H9 (cell line): ENCODE measurements around the gene MED9. TPM values are rescaled to one million over a fixed set of nuclear protein-coding genes. Genes with fewer than 3 reads are reported as not detected.

Experiments used
- DNase-seq: peaks from one replicate; pipeline ENCODE4 v3.0.0-alpha.2; 2017
- H2AFZ ChIP-seq: one replicate; pipeline ENCODE4 v1.6.1; 2013; ENCODE audit warnings: mild to moderate bottlenecking, low read length, control low read depth, moderate library complexity
- H2AK5ac ChIP-seq: 2 replicates; pipeline ENCODE4 v1.6.1; 2013; ENCODE audit warnings: low read length, control low read depth, mixed read lengths; ENCODE audit not compliant: insufficient read length
- H2BK120ac ChIP-seq: one replicate; pipeline ENCODE4 v1.6.1; 2013; ENCODE audit warnings: low read depth, mild to moderate bottlenecking, low read length, control low read depth, inconsistent platforms; ENCODE audit not compliant: poor library complexity, severe bottlenecking
- H2BK12ac ChIP-seq: 2 replicates; pipeline ENCODE4 v1.6.1; 2013; ENCODE audit warnings: low read length, control low read depth, mixed read lengths, low read depth; ENCODE audit not compliant: insufficient read length
- H2BK15ac ChIP-seq: 2 replicates; pipeline ENCODE4 v1.6.1; 2013; ENCODE audit warnings: low read depth, low read length, control low read depth
- H2BK20ac ChIP-seq: one replicate; pipeline ENCODE4 v1.6.1; 2013; ENCODE audit warnings: low read depth, mild to moderate bottlenecking, low read length, control low read depth, inconsistent platforms; ENCODE audit not compliant: poor library complexity, severe bottlenecking
- H2BK5ac ChIP-seq: 2 replicates; pipeline ENCODE4 v1.6.1; 2013; ENCODE audit warnings: low read length, control low read depth, mixed read lengths; ENCODE audit not compliant: insufficient read length
- H3K14ac ChIP-seq: 2 replicates; pipeline ENCODE4 v1.6.1; 2013; ENCODE audit warnings: low read length, control low read depth; ENCODE audit not compliant: insufficient read depth
- H3K18ac ChIP-seq: 2 replicates; pipeline ENCODE4 v1.6.1; 2013; ENCODE audit warnings: low read depth, mild to moderate bottlenecking, mixed read lengths, low read length, control low read depth; ENCODE audit not compliant: insufficient read length
- H3K23ac ChIP-seq: 2 replicates; pipeline ENCODE4 v1.6.1; 2013; ENCODE audit warnings: low read length, control low read depth, mixed read lengths, low read depth; ENCODE audit not compliant: insufficient read length
- H3K23me2 ChIP-seq: 2 replicates; pipeline ENCODE4 v1.6.1; 2013; ENCODE audit warnings: low read depth, mild to moderate bottlenecking, mixed read lengths, low read length, control low read depth; ENCODE audit not compliant: insufficient read length, poor library complexity, severe bottlenecking
- H3K27ac ChIP-seq: 2 replicates; pipeline ENCODE4 v1.5.1; 2013; ENCODE audit warnings: low read length, control low read depth, mixed read lengths, low read depth; ENCODE audit not compliant: insufficient read length
- H3K27me3 ChIP-seq: 2 replicates; pipeline ENCODE4 v1.6.1; 2013; ENCODE audit warnings: low read length, control low read depth, inconsistent platforms; ENCODE audit not compliant: insufficient read depth
- H3K4ac ChIP-seq: 2 replicates; pipeline ENCODE4 v1.6.1; 2013; ENCODE audit warnings: low read depth, mild to moderate bottlenecking, control low read depth, inconsistent platforms, low read length, moderate library complexity
- H3K4me1 ChIP-seq: 2 replicates; pipeline ENCODE4 v1.6.1; 2013; ENCODE audit warnings: low read length, control low read depth, inconsistent platforms; ENCODE audit not compliant: insufficient read depth
- H3K4me2 ChIP-seq: 2 replicates; pipeline ENCODE4 v1.6.1; 2013; ENCODE audit warnings: low read length, control low read depth, mixed read lengths; ENCODE audit not compliant: insufficient read length, insufficient read depth
- H3K56ac ChIP-seq: 2 replicates; pipeline ENCODE4 v1.6.1; 2013; ENCODE audit warnings: low read depth, mild to moderate bottlenecking, mixed read lengths, low read length, control low read depth; ENCODE audit not compliant: insufficient read length
- H3K79me1 ChIP-seq: 2 replicates; pipeline ENCODE4 v1.6.1; 2013; ENCODE audit warnings: low read depth, mild to moderate bottlenecking, moderate library complexity, low read length, control low read depth, inconsistent platforms; ENCODE audit not compliant: insufficient read depth, poor library complexity, severe bottlenecking
- H3K79me2 ChIP-seq: 2 replicates; pipeline ENCODE4 v1.6.1; 2013; ENCODE audit warnings: low read length, control low read depth, inconsistent platforms; ENCODE audit not compliant: insufficient read depth
- H3K9ac ChIP-seq: 2 replicates; pipeline ENCODE4 v1.6.1; 2013; ENCODE audit warnings: low read length, control low read depth, mixed read lengths; ENCODE audit not compliant: insufficient read length; ENCODE audit errors: extremely low read depth
- H3K9me3 ChIP-seq: one replicate; pipeline ENCODE4 v1.6.1; 2013; ENCODE audit warnings: low read depth, low read length, inconsistent platforms; ENCODE audit not compliant: control insufficient read depth
- H3T11ph ChIP-seq: one replicate; pipeline ENCODE4 v1.6.1; 2013; ENCODE audit warnings: mild to moderate bottlenecking, low read length, control low read depth, inconsistent platforms
- H4K20me1 ChIP-seq: one replicate; pipeline ENCODE4 v1.6.1; 2013; ENCODE audit not compliant: control insufficient read depth, insufficient read length, insufficient read depth
- H4K5ac ChIP-seq: 2 replicates; pipeline ENCODE4 v1.6.1; 2013; ENCODE audit warnings: low read depth, mild to moderate bottlenecking, mixed read lengths, low read length, control low read depth; ENCODE audit not compliant: insufficient read length
- H4K8ac ChIP-seq: replicated peaks from 2 replicates; pipeline ENCODE4 v1.6.1; 2013; ENCODE audit warnings: low read length, control low read depth, mixed read lengths, low read depth; ENCODE audit not compliant: insufficient read length
- H4K91ac ChIP-seq: 2 replicates; pipeline ENCODE4 v1.6.1; 2013; ENCODE audit warnings: low read depth, mild to moderate bottlenecking, moderate library complexity, mixed read lengths, low read length, control low read depth; ENCODE audit not compliant: insufficient read length
- H3K27ac Mint-ChIP-seq, 3 experiments: 2 replicates in 2 of 3; 3 replicates in 1 of 3; pipeline ENCODE4 v1.8.0; 2020 to 2021; ENCODE audit warnings: mixed read lengths in 3 of 3, mild to moderate bottlenecking in 1 of 3, moderate library complexity in 1 of 3
- H3K27me3 Mint-ChIP-seq: 2 replicates; pipeline ENCODE4 v1.8.0; 2021; ENCODE audit warnings: low read depth, mild to moderate bottlenecking, moderate library complexity, mixed read lengths
- H3K36me3 Mint-ChIP-seq, 3 experiments: 2 replicates in 2 of 3; 3 replicates in 1 of 3; pipeline ENCODE4 v1.8.0; 2020 to 2021; ENCODE audit warnings: low read depth in 3 of 3, mixed read lengths in 3 of 3; ENCODE audit not compliant: insufficient read depth in 1 of 3
- H3K4me1 Mint-ChIP-seq, 2 experiments: 2 replicates each; pipeline ENCODE4 v1.8.0; 2020; ENCODE audit warnings: mixed read lengths in 2 of 2
- H3K4me3 Mint-ChIP-seq, 2 experiments: 2 replicates in 1 of 2; 3 replicates in 1 of 2; pipeline ENCODE4 v1.8.0; 2020 to 2021; ENCODE audit warnings: mild to moderate bottlenecking in 2 of 2, mixed read lengths in 2 of 2, moderate library complexity in 1 of 2
- H3K9me3 Mint-ChIP-seq, 2 experiments: 2 replicates in 1 of 2; 3 replicates in 1 of 2; pipeline ENCODE4 v1.8.0; 2020; ENCODE audit warnings: mild to moderate bottlenecking in 2 of 2, mixed read lengths in 2 of 2, moderate library complexity in 1 of 2
- WGBS: extraction: QIAGEN DNeasy Blood & Tissue Kit; methylation state at CpG from one replicate; pipeline ENCODE4 v1.1.7; 2013; ENCODE audit warnings: missing lambda C conversion rate, low lambda C conversion rate, mixed read lengths; ENCODE audit not compliant: insufficient read length; ENCODE audit errors: extremely low coverage; 5-methylcytosine and 5-hydroxymethylcytosine counted together
- total RNA-seq: library from RNA; stranded (reverse); gene quantifications from 2 replicates; pipeline ENCODE4 v1.2.1, GENCODE V29; 2021
- TF ChIP-seq, protein P1 (sequence below): fragments of 200-600 bp; sonication (generic); conservative IDR thresholded peaks from 3 replicates; pipeline ENCODE4 v1.8.0; 2021; ENCODE audit warnings: antibody characterized with exemption, mild to moderate bottlenecking

Gene MED9
- total RNA-seq, 1 experiment from 2014 or later = 20.0 TPM

DNA sequence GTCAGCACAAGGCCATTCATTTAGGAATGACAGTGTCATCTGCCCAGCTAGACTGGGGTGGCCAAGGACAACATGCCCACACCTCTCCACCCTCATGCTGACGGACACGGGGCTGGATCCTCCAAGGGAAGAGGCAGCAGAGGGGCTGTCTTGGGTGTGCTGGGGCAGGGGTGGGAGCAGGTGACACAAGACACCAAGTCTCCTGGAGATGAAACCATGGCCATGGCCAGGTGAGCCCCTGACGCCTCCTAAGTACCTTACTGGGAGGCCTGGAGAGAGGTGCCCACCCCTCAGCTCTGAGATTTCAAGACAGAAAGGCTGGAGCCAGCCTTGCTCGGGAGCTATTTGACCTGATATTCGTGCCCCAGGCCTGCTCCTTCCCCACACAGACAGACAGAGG is 28.4 kb downstream of the MED9 start:
- no peak overlapping the region for H3K4me2 ChIP-seq
- H2BK20ac ChIP-seq = no peak overlapping the region
- no peak overlapping the region for H4K91ac ChIP-seq
- no peak overlapping the region for H2BK12ac ChIP-seq
- no CpG with 5 or more reads among the region's 5 CpGs for WGBS
- H3K27me3 Mint-ChIP-seq = peaks cover 3% of the 10 kb centered on the region
- H3K18ac ChIP-seq = no peak overlapping the region
- H3K4me3 Mint-ChIP-seq = no peak overlapping the region
- TF ChIP-seq, protein P1, sequence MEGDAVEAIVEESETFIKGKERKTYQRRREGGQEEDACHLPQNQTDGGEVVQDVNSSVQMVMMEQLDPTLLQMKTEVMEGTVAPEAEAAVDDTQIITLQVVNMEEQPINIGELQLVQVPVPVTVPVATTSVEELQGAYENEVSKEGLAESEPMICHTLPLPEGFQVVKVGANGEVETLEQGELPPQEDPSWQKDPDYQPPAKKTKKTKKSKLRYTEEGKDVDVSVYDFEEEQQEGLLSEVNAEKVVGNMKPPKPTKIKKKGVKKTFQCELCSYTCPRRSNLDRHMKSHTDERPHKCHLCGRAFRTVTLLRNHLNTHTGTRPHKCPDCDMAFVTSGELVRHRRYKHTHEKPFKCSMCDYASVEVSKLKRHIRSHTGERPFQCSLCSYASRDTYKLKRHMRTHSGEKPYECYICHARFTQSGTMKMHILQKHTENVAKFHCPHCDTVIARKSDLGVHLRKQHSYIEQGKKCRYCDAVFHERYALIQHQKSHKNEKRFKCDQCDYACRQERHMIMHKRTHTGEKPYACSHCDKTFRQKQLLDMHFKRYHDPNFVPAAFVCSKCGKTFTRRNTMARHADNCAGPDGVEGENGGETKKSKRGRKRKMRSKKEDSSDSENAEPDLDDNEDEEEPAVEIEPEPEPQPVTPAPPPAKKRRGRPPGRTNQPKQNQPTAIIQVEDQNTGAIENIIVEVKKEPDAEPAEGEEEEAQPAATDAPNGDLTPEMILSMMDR = no peak
- no peak overlapping the region for H2AFZ ChIP-seq
- H2BK5ac ChIP-seq = no peak overlapping the region
- H2BK15ac ChIP-seq = no peak overlapping the region
- no peak overlapping the region for H3K9ac ChIP-seq
- no peaks in the 10 kb centered on the region for H3K27me3 ChIP-seq
- H4K8ac ChIP-seq = no peak overlapping the region
- no peaks in the 10 kb centered on the region for H3K79me2 ChIP-seq
- no peaks in the 10 kb centered on the region for H3K36me3 Mint-ChIP-seq
- no peak overlapping the region for H2AK5ac ChIP-seq
- H3K14ac ChIP-seq = no peak overlapping the region; the same call in 1 of the 2 replicates
- peaks cover 12 to 17% of the 10 kb centered on the region in 2 experiments; a peak in 3 of 4 replicates for H3K4me1 Mint-ChIP-seq
- H4K5ac ChIP-seq = no peak overlapping the region
- DNase-seq = no peak
- H3K4me1 ChIP-seq = no peaks in the 10 kb centered on the region
- H4K20me1 ChIP-seq = no peaks in the 10 kb centered on the region
- H3K27ac Mint-ChIP-seq = no peak overlapping the region; a peak in 1 of 7 replicates
- no peak overlapping the region for H2BK120ac ChIP-seq
- H3K79me1 ChIP-seq = no peaks in the 10 kb centered on the region
- H3K27ac ChIP-seq = no peak overlapping the region
- no peak overlapping the region for H3K56ac ChIP-seq
- no peaks in the 10 kb centered on the region for H3K9me3 ChIP-seq
- H3K9me3 Mint-ChIP-seq = no peaks in the 10 kb centered on the region
- no peak overlapping the region for H3T11ph ChIP-seq
- H3K4ac ChIP-seq = no peak overlapping the region
- H3K23me2 ChIP-seq = no peaks in the 10 kb centered on the region
- H3K23ac ChIP-seq = no peak overlapping the region
